Karpas-422 (cell line): Measurements from ENCODE around the gene CTLA4. TPM values are rescaled to one million over a fixed set of nuclear protein-coding genes. Genes with fewer than 3 reads are reported as not detected.

Experiments
- DNase-seq: peaks from one replicate; pipeline ENCODE4 v3.0.0-alpha.2; 2015
- H2AFZ ChIP-seq: fragments of 200-600 bp; sonication (generic); 2 replicates; pipeline ENCODE4 v1.6.1; 2014; ENCODE audit warnings: antibody characterized with exemption, low read length, mixed read lengths
- H3K27ac ChIP-seq: fragments of 200-600 bp; sonication (generic); 2 replicates; pipeline ENCODE4 v1.5.1; 2014; ENCODE audit warnings: mild to moderate bottlenecking, low read length, moderate library complexity
- H3K27me3 ChIP-seq: fragments of 200-600 bp; sonication (generic); 2 replicates; pipeline ENCODE4 v1.6.1; 2014; ENCODE audit warnings: low read length, mixed read lengths
- H3K36me3 ChIP-seq: fragments of 200-600 bp; sonication (generic); 2 replicates; pipeline ENCODE4 v1.6.1; 2014; ENCODE audit warnings: low read length, mixed read lengths; ENCODE audit not compliant: insufficient read depth
- H3K4me1 ChIP-seq: fragments of 200-600 bp; sonication (generic); 2 replicates; pipeline ENCODE4 v1.6.1; 2014; ENCODE audit warnings: mild to moderate bottlenecking, low read length, mixed read lengths
- H3K4me2 ChIP-seq: fragments of 200-600 bp; sonication (generic); 2 replicates; pipeline ENCODE4 v1.6.1; 2014; ENCODE audit warnings: low read length, low read depth, mild to moderate bottlenecking; ENCODE audit not compliant: poor library complexity, severe bottlenecking
- H3K4me3 ChIP-seq: fragments of 200-600 bp; sonication (generic); 2 replicates; pipeline ENCODE4 v1.5.1; 2014; ENCODE audit warnings: mild to moderate bottlenecking, antibody characterized with exemption, low read length, mixed read lengths
- H3K79me2 ChIP-seq: fragments of 200-600 bp; sonication (generic); 2 replicates; pipeline ENCODE4 v1.6.1; 2014; ENCODE audit warnings: mild to moderate bottlenecking, low read length, mixed read lengths
- H3K9ac ChIP-seq: fragments of 200-600 bp; sonication (generic); 2 replicates; pipeline ENCODE4 v1.6.0; 2014; ENCODE audit warnings: low read length
- H3K9me2 ChIP-seq: fragments of 200-600 bp; sonication (generic), shearing (Covaris generic); replicated peaks from 2 replicates; pipeline ENCODE4 v1.6.0; 2014; ENCODE audit warnings: mild to moderate bottlenecking, low read length, moderate library complexity; ENCODE audit not compliant: insufficient read depth
- H3K9me3 ChIP-seq: fragments of 300-700, 200-600 bp; sonication (generic); 2 replicates; pipeline ENCODE4 v1.6.1; 2014; ENCODE audit warnings: low read length, mixed read lengths
- H4K20me1 ChIP-seq: fragments of 200-600 bp; sonication (generic); 2 replicates; pipeline ENCODE4 v1.6.1; 2014; ENCODE audit warnings: mild to moderate bottlenecking, antibody characterized with exemption, low read length, low read depth; ENCODE audit not compliant: insufficient read depth
- total RNA-seq: library from RNA; depleted of rRNA; stranded (reverse); fragments of >200 nt; shearing (Covaris generic); gene quantifications from 2 replicates; pipeline ENCODE4 v1.2.3, GENCODE V29; 2014; ENCODE audit warnings: low replicate concordance

Gene CTLA4
- total RNA-seq, 1 experiment from 2014 or later, result not detected

GRCh38 chr2:203909974-203910373, 42.4 kb downstream of the CTLA4 start:
- no peak for DNase-seq
- H3K27me3 ChIP-seq, result no peaks in the 10 kb centered on the region
- H3K9ac ChIP-seq, result no peak overlapping the region
- no peak overlapping the region for H3K4me2 ChIP-seq
- H4K20me1 ChIP-seq, result no peaks in the 10 kb centered on the region
- no peaks in the 10 kb centered on the region for H3K36me3 ChIP-seq
- H3K9me3 ChIP-seq, result no peaks in the 10 kb centered on the region
- no peaks in the 10 kb centered on the region for H3K79me2 ChIP-seq
- no peak overlapping the region for H3K27ac ChIP-seq
- H3K4me1 ChIP-seq, result no peaks in the 10 kb centered on the region
- no peak overlapping the region for H3K4me3 ChIP-seq
- no peaks in the 10 kb centered on the region for H3K9me2 ChIP-seq
- no peak overlapping the region for H2AFZ ChIP-seq

DNA sequence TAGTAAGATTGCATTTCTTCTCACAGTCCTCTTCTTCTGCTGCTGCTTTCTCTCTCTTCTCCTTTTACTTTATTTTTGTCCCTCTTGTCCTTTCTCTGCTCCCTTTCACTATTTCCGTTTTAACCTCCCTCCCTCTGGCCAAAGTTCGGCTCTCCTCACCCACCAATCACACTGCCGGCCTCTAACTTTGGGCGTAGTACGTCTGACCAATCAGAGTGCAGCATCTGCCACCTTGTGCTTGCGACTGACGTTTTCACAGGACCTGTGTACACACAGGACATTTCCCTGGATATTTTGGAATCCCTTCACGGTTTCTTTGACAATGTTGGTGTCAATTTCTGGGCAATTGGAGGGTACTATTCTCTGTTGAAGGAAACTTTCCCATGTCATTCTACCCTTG, 46.4 kb downstream of the CTLA4 start:
- no peak for DNase-seq
- no peak overlapping the region for H3K9ac ChIP-seq
- no peaks in the 10 kb centered on the region for H3K36me3 ChIP-seq
- H3K9me3 ChIP-seq, result no peaks in the 10 kb centered on the region
- H2AFZ ChIP-seq, result no peak overlapping the region
- H3K27ac ChIP-seq, result no peak overlapping the region
- H4K20me1 ChIP-seq, result no peaks in the 10 kb centered on the region
- no peaks in the 10 kb centered on the region for H3K79me2 ChIP-seq
- H3K4me2 ChIP-seq, result no peak overlapping the region
- H3K4me1 ChIP-seq, result no peaks in the 10 kb centered on the region
- H3K9me2 ChIP-seq, result no peaks in the 10 kb centered on the region
- no peak overlapping the region for H3K4me3 ChIP-seq
- H3K27me3 ChIP-seq, result no peaks in the 10 kb centered on the region

- H2AFZ ChIP-seq, result no peak overlapping the region
- H3K4me2 ChIP-seq, result no peak overlapping the region
- DNase-seq, result no peak
- no peaks in the 10 kb centered on the region for H3K27me3 ChIP-seq
- H3K27ac ChIP-seq, result no peak overlapping the region
- no peaks in the 10 kb centered on the region for H4K20me1 ChIP-seq
- H3K9ac ChIP-seq, result no peak overlapping the region
- no peaks in the 10 kb centered on the region for H3K4me1 ChIP-seq
- H3K79me2 ChIP-seq, result no peaks in the 10 kb centered on the region
- H3K9me3 ChIP-seq, result no peaks in the 10 kb centered on the region
- no peak overlapping the region for H3K4me3 ChIP-seq
- H3K9me2 ChIP-seq, result no peaks in the 10 kb centered on the region
- H3K36me3 ChIP-seq, result no peaks in the 10 kb centered on the region
Observed at GRCh38 chr2:203914546-203915182, 47.1 kb downstream of the CTLA4 start.

DNA sequence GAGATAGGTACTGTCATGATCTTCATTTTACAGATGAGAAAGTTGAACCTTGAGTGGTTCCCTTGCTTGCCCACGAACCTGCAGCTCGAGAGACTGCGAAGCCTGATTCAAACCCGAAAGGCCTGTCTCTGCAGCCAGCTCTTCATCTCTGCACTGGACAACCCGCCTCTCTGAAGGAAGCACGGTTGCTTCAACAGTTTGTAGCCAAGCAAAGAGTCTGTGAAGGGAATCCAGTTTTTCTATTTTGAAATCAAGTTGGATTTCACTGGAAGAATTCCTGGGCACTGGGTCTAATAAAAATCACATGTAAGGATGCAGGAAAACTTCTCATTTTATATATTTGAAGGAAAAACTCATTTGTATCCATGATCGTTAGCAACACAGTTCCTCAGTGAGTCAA, 47.7 kb downstream of the CTLA4 start:
- DNase-seq, result no peak
- Histone ChIP-seq H3K27ac (no peak overlapping the region), H4K20me1 (no peaks in the 10 kb centered on the region), H3K4me2 (no peak overlapping the region), H3K27me3 (no peaks in the 10 kb centered on the region), H2AFZ (no peak overlapping the region), H3K4me1 (no peaks in the 10 kb centered on the region), H3K79me2 (no peaks in the 10 kb centered on the region), H3K4me3 (no peak overlapping the region), H3K9me3 (no peaks in the 10 kb centered on the region), H3K9me2 (no peaks in the 10 kb centered on the region), H3K9ac (no peak overlapping the region), H3K36me3 (no peaks in the 10 kb centered on the region)

GRCh38 chr2:203916756-203917155, 49.2 kb downstream of the CTLA4 start:
- H3K4me3 ChIP-seq, result no peak overlapping the region
- H3K27me3 ChIP-seq, result no peaks in the 10 kb centered on the region
- no peaks in the 10 kb centered on the region for H3K79me2 ChIP-seq
- no peaks in the 10 kb centered on the region for H3K4me1 ChIP-seq
- DNase-seq, result no peak
- H3K27ac ChIP-seq, result no peak overlapping the region
- no peak overlapping the region for H3K9ac ChIP-seq
- H3K9me3 ChIP-seq, result no peaks in the 10 kb centered on the region
- no peak overlapping the region for H2AFZ ChIP-seq
- no peaks in the 10 kb centered on the region for H3K36me3 ChIP-seq
- H4K20me1 ChIP-seq, result no peaks in the 10 kb centered on the region
- H3K4me2 ChIP-seq, result no peak overlapping the region
- no peaks in the 10 kb centered on the region for H3K9me2 ChIP-seq

DNA sequence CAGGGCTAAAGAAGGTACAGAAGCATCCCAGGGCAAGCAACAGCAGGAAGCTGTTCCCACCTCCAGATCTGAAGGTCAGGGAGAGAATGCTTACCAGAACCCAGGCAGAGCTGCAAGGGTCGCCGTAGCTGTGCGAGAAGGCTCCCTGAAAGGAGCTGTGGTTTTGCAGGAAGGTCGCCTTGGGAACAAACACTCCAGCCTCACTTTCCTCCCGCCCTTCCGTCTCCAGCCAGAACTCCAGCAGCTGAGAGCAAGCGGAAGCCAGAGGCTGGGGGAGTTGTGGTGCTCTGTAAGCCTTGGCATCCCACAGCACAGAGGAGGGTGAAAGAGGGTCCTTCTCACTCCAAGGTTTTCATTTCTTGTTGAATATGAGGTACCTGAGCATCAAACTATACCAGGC, 50.7 kb downstream of the CTLA4 start:
- Histone ChIP-seq H3K9ac (no peak overlapping the region), H3K27me3 (no peaks in the 10 kb centered on the region), H3K79me2 (no peaks in the 10 kb centered on the region), H3K4me2 (no peak overlapping the region), H3K4me3 (no peak overlapping the region), H4K20me1 (no peaks in the 10 kb centered on the region), H3K27ac (no peak overlapping the region), H2AFZ (no peak overlapping the region), H3K9me3 (no peaks in the 10 kb centered on the region), H3K4me1 (no peaks in the 10 kb centered on the region), H3K36me3 (no peaks in the 10 kb centered on the region), H3K9me2 (no peaks in the 10 kb centered on the region)
- no peak for DNase-seq

GRCh38 chr2:203918839-203919238, 51.3 kb downstream of the CTLA4 start:
- Histone ChIP-seq H3K4me1 (no peaks in the 10 kb centered on the region), H3K9me2 (no peaks in the 10 kb centered on the region), H3K9ac (no peak overlapping the region), H3K4me2 (no peak overlapping the region), H2AFZ (no peak overlapping the region), H3K9me3 (no peaks in the 10 kb centered on the region), H3K27me3 (no peaks in the 10 kb centered on the region), H3K36me3 (no peaks in the 10 kb centered on the region), H3K27ac (no peak overlapping the region), H3K4me3 (no peak overlapping the region), H3K79me2 (no peaks in the 10 kb centered on the region), H4K20me1 (no peaks in the 10 kb centered on the region)
- no peak for DNase-seq
